ENCODE data around the gene POLL. TPM values are rescaled to one million over a fixed set of nuclear protein-coding genes. Genes with fewer than 3 reads are reported as not detected.
A peak's percentile ranks its signal among the peaks of the same experiment; 100 is the strongest.

Gene POLL
- total and polyA plus RNA-seq, 2 donors (not counting 3 experiments of a cell fraction or from before 2014, with no cell fraction given) = 34.3 to 42.3 TPM

DNA sequence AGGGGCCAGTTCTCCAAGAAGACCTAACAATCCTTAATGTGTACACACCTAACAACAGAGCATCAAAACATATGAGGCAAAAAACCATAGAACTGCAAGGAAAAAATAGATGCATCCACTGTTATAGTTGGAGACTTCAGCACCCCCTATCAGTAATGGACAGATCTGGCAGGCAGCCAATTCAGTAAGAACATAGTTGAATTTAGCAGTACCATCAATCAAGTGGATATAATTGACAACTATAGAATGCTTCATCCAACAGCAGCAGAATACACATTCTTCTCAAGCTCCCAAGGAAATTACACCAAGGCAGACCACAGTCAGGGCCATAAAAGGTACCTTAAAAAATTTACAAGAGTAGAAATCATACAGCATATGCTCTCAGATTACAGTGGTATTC lies 42.2 kb downstream of the POLL start:
- no peak overlapping the region for H3K9ac ChIP-seq (replicated peaks; ENCODE audit: extremely low read depth, insufficient read depth, low read length)
- H3K9me3 ChIP-seq (replicated peaks; ENCODE audit: control insufficient read depth, insufficient read depth, low read length) = no peaks in the 10 kb centered on the region
- no peak overlapping the region for H2AFZ ChIP-seq (ENCODE audit: low read depth, low read length)
- dilution Hi-C loops (cut with MboI; ENCODE audit: extremely low pct_ligation_motif_present, low sequenced_read_pairs) = no loop called here
- no peaks in the 10 kb centered on the region for H3K4me1 ChIP-seq (ENCODE audit: control insufficient read depth, extremely low read depth, insufficient read depth, low read length)
- H3K4me3 ChIP-seq (replicated peaks in 1 of 3; ENCODE audit: insufficient read depth in 1 of 3, low read depth in 1 of 3, low read length in 3 of 3) = no peak overlapping the region
- no peaks in the 10 kb centered on the region for H4K20me1 ChIP-seq (replicated peaks; ENCODE audit: control insufficient read depth, extremely low read depth, insufficient read depth, low read length)
- H3K9me1 ChIP-seq (replicated peaks; ENCODE audit: control insufficient read depth, extremely low read depth, insufficient read depth, low read length) = no peaks in the 10 kb centered on the region
- no peaks in the 10 kb centered on the region for H3K27me3 ChIP-seq (ENCODE audit: control insufficient read depth in 2 of 2, insufficient read depth in 2 of 2, low read length in 2 of 2)
- DNase-seq (ENCODE audit: low read depth, low spot score) = peak; percentile 34
- peak; percentile 67 for FAIRE-seq
- no TSS peak for BruUV-seq (replicated peaks)
- POLR2A ChIA-PET = no interaction called here
- no peak overlapping the region for H3K4me2 ChIP-seq (ENCODE audit: insufficient read depth, low read length)
- TF ChIP-seq FOS (IDR thresholded peaks at IDR 0.05; ENCODE audit: borderline replicate concordance, insufficient read depth, low read length) = no peak
- CTCF ChIA-PET = interaction anchor here (0.5 to 1.8 kb wide), 5 partner anchors 10 to 326 kb away, joined by 3 to 6 read pairs (median 5); no protein-coding TSS in a partner anchor
- intact Hi-C loops (cut with micrococcal nuclease) = no loop called here
- no peak overlapping the region for H3K27ac ChIP-seq (ENCODE audit: insufficient read depth, low read depth, low read length)
- no peaks in the 10 kb centered on the region for H3K36me3 ChIP-seq (ENCODE audit: control insufficient read depth in 2 of 2, extremely low read depth in 1 of 2, insufficient read depth in 2 of 2, low read length in 2 of 2)
- no peaks in the 10 kb centered on the region for H3K79me2 ChIP-seq (ENCODE audit: control insufficient read depth, insufficient read depth, low read length)

DNA sequence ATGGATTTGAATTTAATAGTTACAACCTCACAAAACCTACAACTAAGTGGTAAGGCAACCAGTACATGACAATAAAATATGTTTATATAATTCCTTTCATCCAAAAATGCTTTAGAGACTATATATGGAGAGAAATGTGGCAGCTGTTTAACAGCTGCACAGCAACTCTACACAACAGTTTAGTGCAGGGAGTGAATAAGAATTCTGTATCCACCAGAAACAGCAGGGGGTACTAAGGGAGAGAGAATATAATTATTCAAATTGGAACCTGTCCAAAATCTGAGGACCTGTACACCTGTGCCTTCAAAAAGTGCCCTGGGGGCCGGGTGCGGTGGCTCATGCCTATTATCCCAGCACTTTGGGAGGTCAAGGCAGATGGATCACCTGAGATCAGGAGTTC lies 49.6 kb downstream of the POLL start:
- H3K4me3 ChIP-seq (replicated peaks in 1 of 3; ENCODE audit: insufficient read depth in 1 of 3, low read depth in 1 of 3, low read length in 3 of 3) = no peak overlapping the region
- TF ChIP-seq JUN (IDR thresholded peaks at IDR 0.05; ENCODE audit: borderline replicate concordance, insufficient read depth, insufficient read length, low read depth) (no peak), EZH2 (IDR thresholded peaks at IDR 0.05; ENCODE audit: borderline replicate concordance, low read depth, low read length, severe bottlenecking) (no peak), POLR2A (IDR thresholded peaks at IDR 0.05; ENCODE audit: low read depth, low read length) (no peak), GATA2 (IDR thresholded peaks at IDR 0.05; ENCODE audit: insufficient read depth, insufficient read length, low read depth, low read length) (no peak), FOS (IDR thresholded peaks at IDR 0.05; ENCODE audit: borderline replicate concordance, insufficient read depth, low read length) (no peak), POLR2AphosphoS5 (IDR thresholded peaks at IDR 0.05; ENCODE audit: insufficient read depth, low read depth, low read length) (no peak), MYC (IDR thresholded peaks at IDR 0.05; ENCODE audit: low read depth, low read length) (no peak)
- TF ChIP-seq, protein P1, sequence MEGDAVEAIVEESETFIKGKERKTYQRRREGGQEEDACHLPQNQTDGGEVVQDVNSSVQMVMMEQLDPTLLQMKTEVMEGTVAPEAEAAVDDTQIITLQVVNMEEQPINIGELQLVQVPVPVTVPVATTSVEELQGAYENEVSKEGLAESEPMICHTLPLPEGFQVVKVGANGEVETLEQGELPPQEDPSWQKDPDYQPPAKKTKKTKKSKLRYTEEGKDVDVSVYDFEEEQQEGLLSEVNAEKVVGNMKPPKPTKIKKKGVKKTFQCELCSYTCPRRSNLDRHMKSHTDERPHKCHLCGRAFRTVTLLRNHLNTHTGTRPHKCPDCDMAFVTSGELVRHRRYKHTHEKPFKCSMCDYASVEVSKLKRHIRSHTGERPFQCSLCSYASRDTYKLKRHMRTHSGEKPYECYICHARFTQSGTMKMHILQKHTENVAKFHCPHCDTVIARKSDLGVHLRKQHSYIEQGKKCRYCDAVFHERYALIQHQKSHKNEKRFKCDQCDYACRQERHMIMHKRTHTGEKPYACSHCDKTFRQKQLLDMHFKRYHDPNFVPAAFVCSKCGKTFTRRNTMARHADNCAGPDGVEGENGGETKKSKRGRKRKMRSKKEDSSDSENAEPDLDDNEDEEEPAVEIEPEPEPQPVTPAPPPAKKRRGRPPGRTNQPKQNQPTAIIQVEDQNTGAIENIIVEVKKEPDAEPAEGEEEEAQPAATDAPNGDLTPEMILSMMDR (IDR thresholded peaks at IDR 0.05; ENCODE audit: extremely low read depth in 1 of 2, insufficient read depth in 1 of 2, low read depth in 1 of 2, low read length in 2 of 2) = no peak
- TF ChIP-seq, protein P2, sequence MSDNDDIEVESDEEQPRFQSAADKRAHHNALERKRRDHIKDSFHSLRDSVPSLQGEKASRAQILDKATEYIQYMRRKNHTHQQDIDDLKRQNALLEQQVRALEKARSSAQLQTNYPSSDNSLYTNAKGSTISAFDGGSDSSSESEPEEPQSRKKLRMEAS (IDR thresholded peaks at IDR 0.05; ENCODE audit: insufficient read depth, insufficient read length) = no peak
- no peaks in the 10 kb centered on the region for H3K79me2 ChIP-seq (ENCODE audit: control insufficient read depth, insufficient read depth, low read length)
- H3K27ac ChIP-seq (ENCODE audit: insufficient read depth, low read depth, low read length) = no peak overlapping the region
- peaks cover 2% of the 10 kb centered on the region for H3K9me1 ChIP-seq (replicated peaks; ENCODE audit: control insufficient read depth, extremely low read depth, insufficient read depth, low read length)
- no peak overlapping the region for H2AFZ ChIP-seq (ENCODE audit: low read depth, low read length)
- intact Hi-C loops (cut with micrococcal nuclease) (no loop called here), dilution Hi-C loops (cut with MboI; ENCODE audit: extremely low pct_ligation_motif_present, low sequenced_read_pairs) (no loop called here)
- H3K9ac ChIP-seq (replicated peaks; ENCODE audit: extremely low read depth, insufficient read depth, low read length) = no peak overlapping the region
- no TSS peak for BruUV-seq (replicated peaks)
- H4K20me1 ChIP-seq (replicated peaks; ENCODE audit: control insufficient read depth, extremely low read depth, insufficient read depth, low read length) = no peaks in the 10 kb centered on the region
- FAIRE-seq (no peak), DNase-seq (ENCODE audit: low read depth, low spot score) (no peak)
- ChIA-PET CTCF (interaction anchor here (1.4 kb wide), 1 partner anchor 72 kb away, joined by 4 read pairs; no protein-coding TSS in a partner anchor), POLR2A (no interaction called here)
- no peak overlapping the region for H3K4me2 ChIP-seq (ENCODE audit: insufficient read depth, low read length)
- H3K9me3 ChIP-seq (replicated peaks; ENCODE audit: control insufficient read depth, insufficient read depth, low read length) = no peaks in the 10 kb centered on the region
- peaks cover 0 to 2% of the 10 kb centered on the region in 2 experiments for H3K36me3 ChIP-seq (ENCODE audit: control insufficient read depth in 2 of 2, extremely low read depth in 1 of 2, insufficient read depth in 2 of 2, low read length in 2 of 2)
- no peaks in the 10 kb centered on the region for H3K27me3 ChIP-seq (ENCODE audit: control insufficient read depth in 2 of 2, insufficient read depth in 2 of 2, low read length in 2 of 2)
- H3K4me1 ChIP-seq (ENCODE audit: control insufficient read depth, extremely low read depth, insufficient read depth, low read length) = peaks cover 15% of the 10 kb centered on the region

All from endothelial cell of umbilical vein (primary cell).